GM23248 (cell line): ENCODE data around the gene TNNT2.

ENCODE experiments used
- EZH2 ChIP-seq: fragments of 200-600 bp; sonication (generic); IDR thresholded peaks from 2 replicates; pipeline ENCODE4 v1.6.1; 2018; ENCODE audit warnings: antibody characterized with exemption, mild to moderate bottlenecking; ENCODE audit not compliant: insufficient read depth, poor library complexity, severe bottlenecking
- EZH2phosphoT487 ChIP-seq: fragments of 200-600 bp; sonication (generic); IDR thresholded peaks from 2 replicates; pipeline ENCODE4 v1.6.1; 2018; ENCODE audit warnings: antibody characterized with exemption, moderate library complexity, mild to moderate bottlenecking, low read depth; ENCODE audit not compliant: insufficient read depth

DNA sequence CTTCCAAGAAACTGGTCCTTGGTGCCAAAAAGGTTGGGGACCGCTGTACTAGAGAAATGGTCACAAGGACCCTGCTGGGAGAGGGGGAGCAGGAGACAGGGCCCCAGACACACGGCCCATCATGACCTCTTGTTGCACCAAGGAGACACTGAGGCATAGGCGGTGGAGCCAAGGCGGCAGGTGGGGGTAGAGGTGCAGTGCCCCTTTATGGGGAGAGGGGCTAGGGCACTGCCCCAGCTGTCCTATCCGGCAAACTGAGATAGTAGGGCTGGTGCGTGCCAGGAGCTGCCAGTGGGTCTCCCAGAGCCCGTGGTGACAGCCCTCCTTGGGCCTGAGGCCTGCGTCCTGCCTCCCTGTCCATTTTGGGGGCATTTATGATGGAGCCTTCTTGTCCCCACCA is 20.3 kb downstream of the TNNT2 start:
- TF ChIP-seq EZH2phosphoT487 (no peak), EZH2 (no peak)
